DMS53 (cell line): ENCODE results near the gene KDM4B.

Experiments
- DNase-seq: peaks from one replicate; lab custom pipeline; 2025; lab: John Stamatoyannopoulos, UW

KDM4B gene

GRCh38 chr19:5134691-5135090 lies 165.8 kb downstream of the KDM4B start:
- no peak for DNase-seq

GRCh38 chr19:5136073-5136855 lies 167.4 kb downstream of the KDM4B start:
- no peak for DNase-seq

GRCh38 chr19:5137114-5137513 lies 168.2 kb downstream of the KDM4B start:
- no peak for DNase-seq

GRCh38 chr19:5137571-5138124 lies 168.7 kb downstream of the KDM4B start:
- peak; percentile 11 for DNase-seq

GRCh38 chr19:5138606-5139582 lies 170.0 kb downstream of the KDM4B start:
- DNase-seq, result no peak

- no peak for DNase-seq
These were observed 170.8 kb downstream of the KDM4B start for GRCh38 chr19:5139583-5140325.

GRCh38 chr19:5141129-5141849 lies 172.4 kb downstream of the KDM4B start:
- DNase-seq, result no peak

- DNase-seq, result no peak
These were observed 173.2 kb downstream of the KDM4B start for GRCh38 chr19:5141850-5142724.

- no peak for DNase-seq
These were observed 173.8 kb downstream of the KDM4B start for GRCh38 chr19:5142725-5143097.

- DNase-seq, result no peak
These were observed 174.8 kb downstream of the KDM4B start for GRCh38 chr19:5143471-5144411.

- no peak for DNase-seq
These were observed 175.7 kb downstream of the KDM4B start for GRCh38 chr19:5144545-5145179.

- DNase-seq, result no peak
These were observed 176.9 kb downstream of the KDM4B start for GRCh38 chr19:5145521-5146511.

GRCh38 chr19:5147074-5147977 lies 178.4 kb downstream of the KDM4B start:
- no peak for DNase-seq

GRCh38 chr19:5147978-5148793 lies 179.3 kb downstream of the KDM4B start:
- DNase-seq, result no peak

- DNase-seq, result no peak
These were observed 179.9 kb downstream of the KDM4B start for GRCh38 chr19:5148794-5149190.
